PC-3 (cell line): ENCODE data around the gene SLC39A11. TPM values are rescaled to one million over a fixed set of nuclear protein-coding genes. Genes with fewer than 3 reads are reported as not detected.
"Not testable (repeated sequence)": the region's sequence is repeated elsewhere in the genome, so short reads cannot be mapped to it uniquely, and the experiment has no call there.

Source experiments
- ATAC-seq: fragments of 200-7000 bp; cut with Tn5 transposase; 2 replicates; pipeline ENCODE4 v1.9.1; 2020; ENCODE audit warnings: mild to moderate bottlenecking, moderate library complexity
- BruUV-seq: library from RNA; stranded (reverse); fragments of 400-500 nt; replicated peaks from 2 replicates; lab custom pipeline; 2021; lab: Mats Ljungman, UMichigan
- CTCF ChIA-PET: fragments of 300-600 bp; sonication (Branson Sonifier 250); formaldehyde crosslinking; loops from one replicate; lab custom pipeline; 2022; ENCODE audit warnings: antibody characterized with exemption; lab: Charles Lee
- POLR2A ChIA-PET: fragments of 300-600 bp; sonication (Branson Sonifier 250); formaldehyde crosslinking; loops from one replicate; lab custom pipeline; 2022; ENCODE audit warnings: antibody characterized with exemption; ENCODE audit not compliant: unreplicated experiment; lab: Charles Lee
- DNase-seq: peaks from one replicate; pipeline ENCODE4 v3.0.0-alpha.2; 2015
- H2AFZ ChIP-seq: fragments of 300-600 bp; sonication (generic); 2 replicates; pipeline ENCODE4 v1.6.0; 2016; ENCODE audit warnings: antibody characterized with exemption, low read length
- H3F3A ChIP-seq: fragments of 300-600 bp; sonication (generic); one replicate; pipeline ENCODE4 v1.6.0; 2017; ENCODE audit warnings: antibody characterized with exemption, low read length, control low read depth, mild to moderate bottlenecking; ENCODE audit not compliant: unreplicated experiment
- H3K27ac ChIP-seq: fragments of 300-600 bp; sonication (generic); 2 replicates; pipeline ENCODE4 v1.5.1; 2016; ENCODE audit warnings: mild to moderate bottlenecking, low read length
- H3K27me3 ChIP-seq: fragments of 300-600 bp; sonication (generic); 2 replicates; pipeline ENCODE4 v1.6.1; 2016; ENCODE audit warnings: low read length, mixed read lengths
- H3K36me3 ChIP-seq: fragments of 300-600 bp; sonication (generic); 2 replicates; pipeline ENCODE4 v1.6.1; 2016; ENCODE audit warnings: low read depth, mixed run types, low read length, mixed read lengths
- H3K4me1 ChIP-seq: fragments of 300-600 bp; sonication (generic); 2 replicates; pipeline ENCODE4 v1.5.1; 2016; ENCODE audit warnings: low read length; ENCODE audit not compliant: insufficient read depth
- H3K4me2 ChIP-seq: fragments of 300-600 bp; sonication (generic); 2 replicates; pipeline ENCODE4 v1.6.0; 2016; ENCODE audit warnings: low read length
- H3K4me3 ChIP-seq: fragments of 300-600 bp; sonication (generic); 2 replicates; pipeline ENCODE4 v1.5.1; 2016; ENCODE audit warnings: mild to moderate bottlenecking, low read length, mixed read lengths
- H3K79me2 ChIP-seq: fragments of 300-600 bp; sonication (generic); 2 replicates; pipeline ENCODE4 v1.6.1; 2017; ENCODE audit warnings: low read length, mixed read lengths
- H3K9ac ChIP-seq: fragments of 300-600 bp; sonication (generic); 2 replicates; pipeline ENCODE4 v1.6.0; 2016; ENCODE audit warnings: mild to moderate bottlenecking, low read length
- H3K9me2 ChIP-seq: fragments of 300-600 bp; sonication (generic); replicated peaks from 2 replicates; pipeline ENCODE4 v1.6.1; 2016; ENCODE audit warnings: mixed run types, low read length, mixed read lengths
- H3K9me3 ChIP-seq: fragments of 300-600 bp; sonication (generic); 2 replicates; pipeline ENCODE4 v1.6.1; 2016; ENCODE audit warnings: low read length, mixed read lengths
- H4K20me1 ChIP-seq: fragments of 300-600 bp; sonication (generic); 2 replicates; pipeline ENCODE4 v1.6.1; 2016; ENCODE audit warnings: low read length, mixed read lengths
- EZH2 ChIP-seq: fragments of 300-600 bp; sonication (generic); IDR thresholded peaks from one replicate; pipeline ENCODE4 v1.6.1; 2017; ENCODE audit warnings: antibody characterized with exemption, mild to moderate bottlenecking, low read length; ENCODE audit not compliant: unreplicated experiment
- EZH2phosphoT487 ChIP-seq: fragments of 300-600 bp; sonication (generic); IDR thresholded peaks from 2 replicates; pipeline ENCODE4 v1.6.1; 2018; ENCODE audit warnings: mild to moderate bottlenecking, antibody characterized with exemption, low read length, borderline replicate concordance
- intact Hi-C: fragments of 100-400 bp; cut with micrococcal nuclease; formaldehyde crosslinking; loops from 2 replicates; pipeline ENCODE4 v1.9.0; 2023
- total RNA-seq: library from RNA; depleted of rRNA; stranded (reverse); fragments of >200 nt; gene quantifications from 2 replicates; pipeline ENCODE4 v1.2.3, GENCODE V29; 2014
- TF ChIP-seq, protein P1 (sequence below): fragments of 300-600 bp; sonication (generic); conservative IDR thresholded peaks from 2 replicates; pipeline ENCODE4 v1.5.1; 2017; ENCODE audit warnings: antibody characterized with exemption, low read depth, mild to moderate bottlenecking, low read length

SLC39A11 gene
- total RNA-seq, 1 experiment from 2014 or later = 37.7 TPM

GRCh38 chr17:72788950-72789585 is 303.4 kb downstream of the SLC39A11 start:
- H3K27ac ChIP-seq = no peak overlapping the region
- H3K4me3 ChIP-seq = no peak overlapping the region
- no peak for ATAC-seq
- no peaks in the 10 kb centered on the region for H4K20me1 ChIP-seq
- no peak overlapping the region for H3K4me2 ChIP-seq
- intact Hi-C loops = no loop called here
- no peaks in the 10 kb centered on the region; the same call in 1 of the 2 replicates for H3K9me3 ChIP-seq
- no peak for DNase-seq
- no peak overlapping the region for H2AFZ ChIP-seq
- no peak for TF ChIP-seq EZH2
- no peak for TF ChIP-seq EZH2phosphoT487
- TF ChIP-seq, protein P1, sequence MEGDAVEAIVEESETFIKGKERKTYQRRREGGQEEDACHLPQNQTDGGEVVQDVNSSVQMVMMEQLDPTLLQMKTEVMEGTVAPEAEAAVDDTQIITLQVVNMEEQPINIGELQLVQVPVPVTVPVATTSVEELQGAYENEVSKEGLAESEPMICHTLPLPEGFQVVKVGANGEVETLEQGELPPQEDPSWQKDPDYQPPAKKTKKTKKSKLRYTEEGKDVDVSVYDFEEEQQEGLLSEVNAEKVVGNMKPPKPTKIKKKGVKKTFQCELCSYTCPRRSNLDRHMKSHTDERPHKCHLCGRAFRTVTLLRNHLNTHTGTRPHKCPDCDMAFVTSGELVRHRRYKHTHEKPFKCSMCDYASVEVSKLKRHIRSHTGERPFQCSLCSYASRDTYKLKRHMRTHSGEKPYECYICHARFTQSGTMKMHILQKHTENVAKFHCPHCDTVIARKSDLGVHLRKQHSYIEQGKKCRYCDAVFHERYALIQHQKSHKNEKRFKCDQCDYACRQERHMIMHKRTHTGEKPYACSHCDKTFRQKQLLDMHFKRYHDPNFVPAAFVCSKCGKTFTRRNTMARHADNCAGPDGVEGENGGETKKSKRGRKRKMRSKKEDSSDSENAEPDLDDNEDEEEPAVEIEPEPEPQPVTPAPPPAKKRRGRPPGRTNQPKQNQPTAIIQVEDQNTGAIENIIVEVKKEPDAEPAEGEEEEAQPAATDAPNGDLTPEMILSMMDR = no peak
- H3K9me2 ChIP-seq = no peaks in the 10 kb centered on the region
- H3K4me1 ChIP-seq = no peaks in the 10 kb centered on the region
- no peak overlapping the region for H3K9ac ChIP-seq
- H3F3A ChIP-seq = no peaks in the 10 kb centered on the region
- ChIA-PET CTCF (no interaction called here), POLR2A (no interaction called here)
- no TSS peak for BruUV-seq
- no peaks in the 10 kb centered on the region for H3K79me2 ChIP-seq
- H3K27me3 ChIP-seq = no peaks in the 10 kb centered on the region
- no peaks in the 10 kb centered on the region for H3K36me3 ChIP-seq

DNA sequence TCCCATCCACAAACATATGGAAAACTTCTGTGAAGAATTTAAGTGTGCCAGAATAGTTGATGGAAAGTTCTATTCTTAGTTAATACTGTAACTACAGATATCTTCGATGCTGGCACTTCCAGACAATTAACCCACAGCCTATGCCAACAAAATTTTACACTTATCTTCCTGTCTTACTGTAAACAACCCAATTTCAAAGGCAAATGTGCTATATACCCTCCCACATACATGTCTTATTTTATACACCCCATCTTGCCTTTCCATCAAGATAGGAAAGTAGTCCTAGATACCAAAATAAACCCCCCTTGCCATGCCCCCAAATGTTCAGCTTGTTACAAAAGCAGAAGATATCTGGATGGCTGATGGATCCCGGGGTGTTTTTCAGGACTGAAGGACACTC is 306.3 kb downstream of the SLC39A11 start:
- H3K27ac ChIP-seq = no peak overlapping the region
- no TSS peak for BruUV-seq
- H3K4me3 ChIP-seq = no peak overlapping the region
- CTCF ChIA-PET = no interaction called here
- H3K36me3 ChIP-seq = no peaks in the 10 kb centered on the region
- no peaks in the 10 kb centered on the region for H3K27me3 ChIP-seq
- no peak overlapping the region for H2AFZ ChIP-seq
- TF ChIP-seq, protein P1 = no peak
- TF ChIP-seq EZH2phosphoT487 (no peak), EZH2 (no peak)
- H3K4me2 ChIP-seq = no peak overlapping the region
- no peak overlapping the region for H3K9ac ChIP-seq
- no peaks in the 10 kb centered on the region for H3K9me3 ChIP-seq
- H4K20me1 ChIP-seq = no peaks in the 10 kb centered on the region
- POLR2A ChIA-PET = no interaction called here
- H3K79me2 ChIP-seq = no peaks in the 10 kb centered on the region
- ATAC-seq = no peak
- H3F3A ChIP-seq = no peaks in the 10 kb centered on the region
- DNase-seq = no peak
- intact Hi-C loops = no loop called here
- H3K4me1 ChIP-seq = no peaks in the 10 kb centered on the region
- H3K9me2 ChIP-seq = no peaks in the 10 kb centered on the region

- POLR2A ChIA-PET = no interaction called here
- no peak overlapping the region for H3K4me3 ChIP-seq
Observed at GRCh38 chr17:72782985-72783701, 309.3 kb downstream of the SLC39A11 start.

DNA sequence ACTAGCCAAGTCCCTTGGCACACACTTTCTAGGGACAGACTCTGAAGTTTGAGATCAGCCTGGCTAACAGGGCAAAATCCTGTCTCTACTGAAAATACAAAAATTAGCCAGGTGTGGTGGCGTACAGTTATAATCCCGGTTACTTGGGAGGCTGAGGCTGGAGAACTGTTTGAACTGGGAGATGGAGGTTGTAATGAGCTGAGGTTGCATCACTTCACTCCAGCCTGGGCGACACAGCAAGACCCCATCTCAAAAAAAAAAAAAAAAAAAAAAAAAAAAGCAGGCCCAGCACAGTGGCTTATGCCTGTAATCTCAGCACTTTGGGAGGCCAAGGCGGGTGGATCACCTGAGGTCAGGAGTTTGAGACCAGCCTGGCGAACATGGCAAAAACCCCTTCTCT is 310.1 kb downstream of the SLC39A11 start:
- H3K79me2 ChIP-seq, H3K4me3 ChIP-seq, BruUV-seq, H3K9ac ChIP-seq, DNase-seq, CTCF ChIA-PET, H3K27me3 ChIP-seq, H3K27ac ChIP-seq, H3K9me3 ChIP-seq, H3K4me2 ChIP-seq, POLR2A ChIA-PET, H3K4me1 ChIP-seq, H2AFZ ChIP-seq, H3F3A ChIP-seq, H3K36me3 ChIP-seq, intact Hi-C loops, H3K9me2 ChIP-seq, H4K20me1 ChIP-seq, ATAC-seq: not testable (repeated sequence)

More at GRCh38 chr17:72782985-72783701, 309.3 kb downstream of the SLC39A11 start:
- no peak overlapping the region for H3K27ac ChIP-seq
- no peaks in the 10 kb centered on the region for H3K79me2 ChIP-seq
- no peak overlapping the region for H3K4me2 ChIP-seq
- H4K20me1 ChIP-seq = no peaks in the 10 kb centered on the region
- DNase-seq = no peak
- no peaks in the 10 kb centered on the region for H3K9me3 ChIP-seq
- CTCF ChIA-PET = no interaction called here
- no peaks in the 10 kb centered on the region for H3K9me2 ChIP-seq
- intact Hi-C loops = no loop called here
- no peak for TF ChIP-seq EZH2
- no peak for TF ChIP-seq EZH2phosphoT487
- TF ChIP-seq, protein P1 = no peak
- no peaks in the 10 kb centered on the region for H3K36me3 ChIP-seq
- H3K27me3 ChIP-seq = no peaks in the 10 kb centered on the region
- no peaks in the 10 kb centered on the region for H3K4me1 ChIP-seq
- no peak overlapping the region for H3K9ac ChIP-seq
- ATAC-seq = no peak
- no peaks in the 10 kb centered on the region for H3F3A ChIP-seq
- H2AFZ ChIP-seq = no peak overlapping the region
- no TSS peak for BruUV-seq
